Keratinocyte (primary cell): ENCODE results near the gene NGEF.

Experiments used
- CTCF ChIP-seq, 3 experiments: IDR thresholded peaks in 1 of 3; conservative IDR thresholded peaks in 1 of 3; optimal IDR thresholded peaks in 1 of 3; 2 replicates in 2 of 3; 3 replicates in 1 of 3; pipeline versions ENCODE3 to v1.5.1; 2011; ENCODE audit warnings: low read length in 3 of 3, mild to moderate bottlenecking in 3 of 3, moderate library complexity in 2 of 3, control low read depth in 1 of 3, inconsistent platforms in 1 of 3; ENCODE audit not compliant: insufficient read depth in 2 of 3; ENCODE audit errors: extremely low read depth in 1 of 3
- EZH2 ChIP-seq: IDR thresholded peaks from one replicate; pipeline ENCODE4 v1.6.1; 2012; ENCODE audit warnings: inconsistent platforms, mild to moderate bottlenecking, low read length, moderate library complexity

DNA sequence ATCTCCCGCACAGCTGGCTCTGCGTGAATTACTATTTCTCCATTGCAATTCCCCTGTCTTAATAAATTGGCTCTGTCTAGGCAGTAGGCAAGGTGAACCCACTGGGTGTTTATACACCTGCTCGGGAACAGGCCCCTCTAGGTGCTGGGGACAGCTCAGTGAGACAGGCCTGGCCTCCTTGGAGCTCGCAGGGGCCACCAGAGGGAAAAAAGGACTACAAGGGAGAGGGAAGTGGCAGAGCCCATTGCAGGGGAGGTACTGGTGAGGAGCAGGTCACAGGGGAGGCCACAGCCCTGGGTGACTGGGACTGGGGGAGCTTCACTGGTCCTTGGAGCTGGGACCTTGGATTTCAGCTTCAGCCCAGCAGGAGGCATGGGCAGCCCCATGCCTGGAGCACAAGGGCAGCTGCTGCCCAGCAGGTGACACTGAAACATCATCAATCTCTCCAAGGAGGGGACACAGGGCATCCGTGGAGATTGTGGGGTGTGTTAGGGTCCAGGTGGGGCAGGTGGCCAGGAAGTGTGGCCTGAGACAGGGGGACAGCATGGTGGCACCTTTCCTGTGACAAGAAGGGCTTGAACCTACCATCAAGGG is 31.2 kb downstream of the NGEF start:
- peak in 2 of 3 experiments; percentile 38 to 46 for TF ChIP-seq CTCF (optimal IDR thresholded peaks at IDR 0.05 in 1 of 3, IDR thresholded peaks at IDR 0.05 in 1 of 3, conservative IDR thresholded peaks at IDR 0.05 in 1 of 3; ENCODE audit: extremely low read depth in 1 of 3, insufficient read depth in 2 of 3, low read length in 3 of 3)
- no peak for TF ChIP-seq EZH2
